Measurements from ENCODE around the gene DUSP9.
A peak's percentile ranks its signal among the peaks of the same experiment; 100 is the strongest.

DNA sequence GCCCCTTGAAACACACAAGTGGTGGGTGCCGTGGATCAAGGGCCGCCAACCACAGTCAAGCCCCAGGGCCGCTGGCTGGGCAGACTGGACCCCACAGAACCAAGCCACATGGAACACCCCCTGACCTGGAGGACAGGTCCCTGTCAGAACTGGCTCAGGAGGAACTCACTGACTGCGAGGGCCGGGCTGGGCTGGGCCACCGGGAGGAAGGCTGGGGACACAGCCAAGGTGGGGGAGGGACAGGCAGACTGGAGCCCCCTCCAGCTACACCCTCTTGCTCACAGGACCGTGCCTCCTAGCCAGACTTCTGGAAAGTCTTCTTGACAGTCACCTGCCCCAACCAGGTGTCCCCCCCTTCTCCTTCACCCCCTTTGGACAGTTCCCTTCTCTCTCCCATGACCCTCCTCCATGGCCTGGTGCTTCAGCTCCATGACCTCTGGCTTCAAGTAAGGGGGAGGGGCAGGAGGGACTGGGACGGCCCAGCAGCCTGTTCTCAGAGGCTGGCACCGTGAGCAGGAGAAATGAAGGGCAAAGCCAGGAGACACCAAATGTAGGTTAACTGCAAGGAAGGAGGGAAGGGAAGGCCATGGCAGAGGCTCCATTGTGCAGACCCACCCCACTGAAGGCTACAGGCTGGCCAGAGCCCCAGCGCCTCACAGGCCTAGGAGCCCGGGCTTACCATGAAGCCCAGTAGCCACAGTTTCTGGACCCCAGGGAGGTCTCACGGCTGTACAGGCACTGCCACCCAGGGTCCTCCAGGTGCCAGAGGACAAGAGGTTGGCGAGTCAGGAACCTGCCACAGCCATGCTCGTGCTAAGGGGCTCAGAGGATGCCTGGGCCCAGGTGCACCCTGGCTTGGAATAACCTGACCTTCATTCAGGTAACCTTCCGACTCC is 22.6 kb upstream of the DUSP9 start:
- TF ChIP-seq POLR2A (IDR thresholded peaks at IDR 0.05): peak; percentile 41
- TF ChIP-seq, protein P1, sequence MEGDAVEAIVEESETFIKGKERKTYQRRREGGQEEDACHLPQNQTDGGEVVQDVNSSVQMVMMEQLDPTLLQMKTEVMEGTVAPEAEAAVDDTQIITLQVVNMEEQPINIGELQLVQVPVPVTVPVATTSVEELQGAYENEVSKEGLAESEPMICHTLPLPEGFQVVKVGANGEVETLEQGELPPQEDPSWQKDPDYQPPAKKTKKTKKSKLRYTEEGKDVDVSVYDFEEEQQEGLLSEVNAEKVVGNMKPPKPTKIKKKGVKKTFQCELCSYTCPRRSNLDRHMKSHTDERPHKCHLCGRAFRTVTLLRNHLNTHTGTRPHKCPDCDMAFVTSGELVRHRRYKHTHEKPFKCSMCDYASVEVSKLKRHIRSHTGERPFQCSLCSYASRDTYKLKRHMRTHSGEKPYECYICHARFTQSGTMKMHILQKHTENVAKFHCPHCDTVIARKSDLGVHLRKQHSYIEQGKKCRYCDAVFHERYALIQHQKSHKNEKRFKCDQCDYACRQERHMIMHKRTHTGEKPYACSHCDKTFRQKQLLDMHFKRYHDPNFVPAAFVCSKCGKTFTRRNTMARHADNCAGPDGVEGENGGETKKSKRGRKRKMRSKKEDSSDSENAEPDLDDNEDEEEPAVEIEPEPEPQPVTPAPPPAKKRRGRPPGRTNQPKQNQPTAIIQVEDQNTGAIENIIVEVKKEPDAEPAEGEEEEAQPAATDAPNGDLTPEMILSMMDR (IDR thresholded peaks at IDR 0.05): no peak

Data from right lobe of liver (tissue), 4 donors.